Measurements from ENCODE around the gene SPAG9. TPM values are rescaled to one million over a fixed set of nuclear protein-coding genes. Genes with fewer than 3 reads are reported as not detected.

The SPAG9 gene
- total and polyA plus RNA-seq, 7 donors = 21.6 to 79.9 (median 74.3) TPM

GRCh38 chr17:50918071-50918932 is 202.4 kb downstream of the SPAG9 start:
- intact Hi-C loops (cut with DNase I) = no loop called here
- peak overlapping the region; percentile 82 to 86 (median 84) for H3K27ac ChIP-seq
- 74 to 80% methylated on average over 21 of the region's 21 CpGs for WGBS, 2 donors
- no peak overlapping the region for H3K4me3 ChIP-seq
- no peak for TF ChIP-seq POLR2A (IDR thresholded peaks at IDR 0.05)
- TF ChIP-seq CTCF (IDR thresholded peaks at IDR 0.05) = no peak
- TF ChIP-seq POLR2AphosphoS5 (IDR thresholded peaks at IDR 0.05) = no peak
- no peak for TF ChIP-seq EP300 (IDR thresholded peaks at IDR 0.05)
- no peaks in the 10 kb centered on the region for H3K9me3 ChIP-seq
- DNase-seq = no peak
- no peaks in the 10 kb centered on the region for H3K36me3 ChIP-seq
- no peaks in the 10 kb centered on the region for H3K27me3 ChIP-seq
- H3K4me1 ChIP-seq = peaks cover 0 to 36% (median 27%) of the 10 kb centered on the region in 4 donors

- TF ChIP-seq POLR2AphosphoS5 (IDR thresholded peaks at IDR 0.05) = no peak
- no peak for TF ChIP-seq CTCF (IDR thresholded peaks at IDR 0.05)
- TF ChIP-seq EP300 (IDR thresholded peaks at IDR 0.05) = no peak
- no peak for DNase-seq
- no peaks in the 10 kb centered on the region for H3K9me3 ChIP-seq
- H3K27ac ChIP-seq = peak overlapping the region in 1 of 4 donors; percentile 83
- intact Hi-C loops (cut with DNase I) = no loop called here
- no peaks in the 10 kb centered on the region for H3K27me3 ChIP-seq
- H3K36me3 ChIP-seq = no peaks in the 10 kb centered on the region
- 82 to 84% methylated on average over 7 of the region's 7 CpGs for WGBS, 2 donors
- no peak overlapping the region for H3K4me3 ChIP-seq
- peaks cover 0 to 32% (median 26%) of the 10 kb centered on the region in 4 donors for H3K4me1 ChIP-seq
Observed at GRCh38 chr17:50917418-50917743, 203.3 kb downstream of the SPAG9 start.

GRCh38 chr17:50916708-50917417 is 203.8 kb downstream of the SPAG9 start:
- no peak for DNase-seq
- H3K27ac ChIP-seq = no peak overlapping the region
- intact Hi-C loops (cut with DNase I) = no loop called here
- H3K27me3 ChIP-seq = no peaks in the 10 kb centered on the region
- H3K4me3 ChIP-seq = no peak overlapping the region
- 69 to 76% methylated on average over 18 of the region's 18 CpGs for whole genome bisulfite sequencing, 2 donors
- no peak for TF ChIP-seq POLR2A (IDR thresholded peaks at IDR 0.05)
- TF ChIP-seq POLR2AphosphoS5 (IDR thresholded peaks at IDR 0.05) = no peak
- TF ChIP-seq EP300 (IDR thresholded peaks at IDR 0.05) = no peak
- no peak for TF ChIP-seq CTCF (IDR thresholded peaks at IDR 0.05)
- H3K9me3 ChIP-seq = no peaks in the 10 kb centered on the region
- H3K4me1 ChIP-seq = peaks cover 0 to 32% (median 26%) of the 10 kb centered on the region in 4 donors
- H3K36me3 ChIP-seq = no peaks in the 10 kb centered on the region

- TF ChIP-seq EP300 (IDR thresholded peaks at IDR 0.05) (no peak), POLR2AphosphoS5 (IDR thresholded peaks at IDR 0.05) (no peak), CTCF (IDR thresholded peaks at IDR 0.05) (no peak), POLR2A (IDR thresholded peaks at IDR 0.05) (no peak)
- Histone ChIP-seq H3K36me3 (no peaks in the 10 kb centered on the region), H3K4me1 (peaks cover 0 to 31% (median 26%) of the 10 kb centered on the region in 4 donors), H3K4me3 (no peak overlapping the region), H3K27ac (no peak overlapping the region), H3K27me3 (no peaks in the 10 kb centered on the region), H3K9me3 (no peaks in the 10 kb centered on the region)
- no peak for DNase-seq
- 85 to 89% methylated on average over 2 of the region's 2 CpGs for WGBS, 2 donors
- intact Hi-C loops (cut with DNase I) = no loop called here
Observed at GRCh38 chr17:50916026-50916707, 204.5 kb downstream of the SPAG9 start.

All from sigmoid colon (tissue), 7 donors.